CD14-positive monocyte (primary cell): ENCODE data around the gene SLC35D1. TPM values are rescaled to one million over a fixed set of nuclear protein-coding genes. Genes with fewer than 3 reads are reported as not detected.

Experiments
- DNase-seq, 3 donors: peaks; one replicate each; pipeline ENCODE4 v3.0.0-alpha.2; 2011 to 2022
- H2AFZ ChIP-seq: 2 replicates; pipeline ENCODE4 v1.6.0; 2012; ENCODE audit warnings: mild to moderate bottlenecking, low read depth, low read length, inconsistent platforms; ENCODE audit not compliant: insufficient read depth, poor library complexity, severe bottlenecking
- H3K27ac ChIP-seq, 2 donors: 1 replicate in 1 of 2; 2 replicates in 1 of 2; pipeline ENCODE4 v1.5.1; 2012 to 2013; ENCODE audit warnings: low read length in 2 of 2, control low read depth in 1 of 2, inconsistent platforms in 1 of 2, low read depth in 1 of 2, mild to moderate bottlenecking in 1 of 2
- H3K27me3 ChIP-seq, 2 donors: one replicate each; pipeline versions ENCODE4 v1.6.0 to v1.6.1; 2011 to 2013; ENCODE audit warnings: low read length in 2 of 2; ENCODE audit not compliant: control insufficient read depth in 2 of 2, insufficient read depth in 2 of 2
- H3K36me3 ChIP-seq, 2 donors: replicated peaks in 1 of 2; 1 replicate in 1 of 2; 2 replicates in 1 of 2; pipeline versions ENCODE4 v1.5.1 to v1.6.1; 2012 to 2013; ENCODE audit warnings: low read length in 2 of 2, control low read depth in 1 of 2, inconsistent platforms in 1 of 2, mild to moderate bottlenecking in 1 of 2; ENCODE audit not compliant: insufficient read depth in 2 of 2, control insufficient read depth in 1 of 2
- H3K4me1 ChIP-seq, 2 donors: 1 replicate in 1 of 2; 2 replicates in 1 of 2; pipeline versions ENCODE4 v1.5.1 to v1.6.1; 2012 to 2013; ENCODE audit warnings: low read length in 2 of 2, control low read depth in 1 of 2, inconsistent platforms in 1 of 2, mild to moderate bottlenecking in 1 of 2, moderate library complexity in 1 of 2; ENCODE audit not compliant: insufficient read depth in 2 of 2, control insufficient read depth in 1 of 2
- H3K4me2 ChIP-seq: replicated peaks from 2 replicates; pipeline ENCODE3; 2012; ENCODE audit warnings: low read length, moderate library complexity, mild to moderate bottlenecking; ENCODE audit not compliant: poor library complexity, severe bottlenecking; ENCODE audit errors: extremely low read depth
- H3K4me3 ChIP-seq, 3 experiments: fragments of 200-600 bp in 1 of 3; sonication (generic) in 1 of 3; replicated peaks in 1 of 3; 1 replicate in 2 of 3; 2 replicates in 1 of 3; pipeline ENCODE4 v1.5.1; 2011 to 2013; ENCODE audit warnings: low read length in 3 of 3, mild to moderate bottlenecking in 3 of 3, control low read depth in 2 of 3, low read depth in 2 of 3, inconsistent platforms in 1 of 3, moderate library complexity in 1 of 3
- H3K79me2 ChIP-seq: 2 replicates; pipeline ENCODE4 v1.6.0; 2012; ENCODE audit warnings: mild to moderate bottlenecking, control low read depth, inconsistent platforms, low read length, moderate library complexity; ENCODE audit not compliant: insufficient read depth
- H3K9ac ChIP-seq: 2 replicates; pipeline ENCODE4 v1.6.0; 2017; ENCODE audit warnings: low read length, mild to moderate bottlenecking; ENCODE audit not compliant: insufficient read depth, poor library complexity, severe bottlenecking
- H3K9me3 ChIP-seq, 2 donors: replicated peaks in 1 of 2; 1 replicate in 1 of 2; 2 replicates in 1 of 2; pipeline versions ENCODE4 v1.5.1 to v1.6.1; 2012 to 2013; ENCODE audit warnings: low read length in 2 of 2, control low read depth in 1 of 2; ENCODE audit not compliant: control insufficient read depth in 1 of 2, insufficient read depth in 1 of 2
- H4K20me1 ChIP-seq: 2 replicates; pipeline ENCODE4 v1.6.0; 2012; ENCODE audit warnings: mild to moderate bottlenecking, low read length, control low read depth, moderate library complexity; ENCODE audit not compliant: insufficient read depth
- H3K27ac Mint-ChIP-seq, 7 donors: one replicate each; pipeline ENCODE4 v1.8.0; 2020; ENCODE audit warnings: mild to moderate bottlenecking in 7 of 7, mixed read lengths in 7 of 7, moderate library complexity in 6 of 7, inconsistent platforms in 2 of 7
- H3K27me3 Mint-ChIP-seq, 3 donors: one replicate each; pipeline ENCODE4 v1.8.0; 2021 to 2022; ENCODE audit warnings: low read depth in 3 of 3, mild to moderate bottlenecking in 3 of 3, mixed read lengths in 3 of 3, moderate library complexity in 3 of 3, inconsistent platforms in 1 of 3
- H3K36me3 Mint-ChIP-seq, 2 donors: one replicate each; pipeline ENCODE4 v1.8.0; 2020; ENCODE audit warnings: mixed read lengths in 2 of 2, inconsistent platforms in 1 of 2, mild to moderate bottlenecking in 1 of 2
- H3K4me1 Mint-ChIP-seq: one replicate; pipeline ENCODE4 v1.8.0; 2020; ENCODE audit warnings: mild to moderate bottlenecking, mixed read lengths
- H3K4me3 Mint-ChIP-seq, 2 donors: one replicate each; pipeline ENCODE4 v1.8.0; 2020; ENCODE audit warnings: mild to moderate bottlenecking in 2 of 2, mixed read lengths in 2 of 2, moderate library complexity in 1 of 2
- H3K9me3 Mint-ChIP-seq, 7 donors: one replicate each; pipeline ENCODE4 v1.8.0; 2020 to 2022; ENCODE audit warnings: mixed read lengths in 7 of 7, mild to moderate bottlenecking in 6 of 7, moderate library complexity in 6 of 7, inconsistent platforms in 2 of 7
- CTCF ChIP-seq: fragments of 200-600 bp; IDR thresholded peaks from one replicate; pipeline ENCODE4 v1.8.0; 2022; ENCODE audit warnings: antibody characterized with exemption, mild to moderate bottlenecking
- WGBS: methylation state at CpG from one replicate; pipeline ENCODE4 v1.1.5; 2013; ENCODE audit warnings: missing lambda C conversion rate; ENCODE audit not compliant: insufficient coverage; 5-methylcytosine and 5-hydroxymethylcytosine counted together
- intact Hi-C, 2 donors: fragments of 100-400 bp; cut with micrococcal nuclease; formaldehyde crosslinking; loops; one replicate each; pipeline versions ENCODE4 v1.15.0 to v1.15.1; 2023
- polyA minus RNA-seq: library from RNA; depleted of rRNA, polyadenylated mRNA; stranded (reverse); fragments of >200 nt; gene quantifications from 2 replicates; pipeline ENCODE4 v1.2.3, GENCODE V29; 2012
- polyA plus RNA-seq, 3 donors: library from polyadenylated mRNA; depleted of rRNA in 1 of 3; unstranded in 2 of 3; stranded (reverse) in 1 of 3; fragments of 300-500 nt in 2 of 3; fragments of >200 nt in 1 of 3; fragmentation: Illumina TruSeq in 2 of 3; gene quantifications; 1 replicate in 2 of 3; 2 replicates in 1 of 3; pipeline ENCODE4 v1.2.3, GENCODE V29; 2012 to 2021
- total RNA-seq, 12 experiments: library from RNA in 1 of 12; stranded (reverse) in 1 of 12; fragments of 120-200 nt in 1 of 12; gene quantifications; one replicate each; pipeline ENCODE4 v1.2.4 and lab custom pipeline; 2013 to 2026; ENCODE audit warnings: mixed read lengths in 6 of 12, inconsistent platforms in 1 of 12

The SLC35D1 gene
- total RNA-seq (2013) = 3.1 TPM
- polyA plus RNA-seq = 1 to 10 TPM; 2.2 to 3.3 (median 2.7) TPM
- polyA minus RNA-seq = 0.88 and 0.97 TPM in 2 replicates
- total RNA-seq (lab: John Stamatoyannopoulos, UW) = 11.7 to 30.8 (median 23.4) reads per million in 11 experiments

GRCh38 chr1:67053785-67054772, at the start of gene SLC35D1:
SLC35D1 (minus strand) TSS chr1:67054148; CDS start chr1:67054013, 135 bp downstream.
- Histone ChIP-seq H3K27ac (peak within 1 kb of the TSS; percentile 64 to 80), H3K9me3 (no peaks in the 10 kb centered on the region), H3K4me1 (peaks cover 12 to 21% of the 10 kb centered on the region in 2 donors), H3K36me3 (peaks cover 8 to 12% of the 10 kb centered on the region in 2 donors), H2AFZ (peak within 1 kb of the TSS; percentile 93), H3K27me3 (no peaks in the 10 kb centered on the region), H3K4me2 (peak within 1 kb of the TSS; percentile 90), H4K20me1 (no peaks in the 10 kb centered on the region), H3K79me2 (no peaks in the 10 kb centered on the region), H3K9ac (peak within 1 kb of the TSS; percentile 75), H3K4me3 (peak within 1 kb of the TSS; percentile 66 to 81 (median 72))
- H3K4me3 Mint-ChIP-seq = peak within 1 kb of the TSS; percentile 92 to 96
- TF ChIP-seq CTCF = no peak
- DNase-seq = peak; percentile 38 to 58 (median 51)
- peaks cover 2% of the 10 kb centered on the region in 3 donors for H3K27me3 Mint-ChIP-seq
- H3K27ac Mint-ChIP-seq = peak within 1 kb of the TSS; percentile 76 to 94 (median 92)
- no peaks in the 10 kb centered on the region for H3K9me3 Mint-ChIP-seq
- H3K4me1 Mint-ChIP-seq = peaks cover 24% of the 10 kb centered on the region
- under 1% methylated on average over 56 of the region's 73 CpGs for WGBS
- intact Hi-C loops = no loop called here
- H3K36me3 Mint-ChIP-seq = peaks cover 15 to 17% of the 10 kb centered on the region in 2 donors

- H3K9me3 Mint-ChIP-seq = no peaks in the 10 kb centered on the region
- Histone ChIP-seq H4K20me1 (no peaks in the 10 kb centered on the region), H3K79me2 (no peaks in the 10 kb centered on the region), H3K4me2 (no peak overlapping the region), H3K9ac (no peak overlapping the region), H2AFZ (no peak overlapping the region), H3K4me1 (no peaks in the 10 kb centered on the region), H3K4me3 (no peak overlapping the region), H3K27ac (no peak overlapping the region), H3K36me3 (no peaks in the 10 kb centered on the region), H3K27me3 (no peaks in the 10 kb centered on the region), H3K9me3 (no peaks in the 10 kb centered on the region)
- no peaks in the 10 kb centered on the region for H3K36me3 Mint-ChIP-seq
- H3K27me3 Mint-ChIP-seq = peaks cover 0 to 2% (median 0%) of the 10 kb centered on the region in 3 donors
- intact Hi-C loops = no loop called here
- no peaks in the 10 kb centered on the region for H3K4me1 Mint-ChIP-seq
- DNase-seq = no peak
- no CpG with 5 or more reads among the region's 1 CpG for WGBS
- H3K4me3 Mint-ChIP-seq = no peak overlapping the region
- H3K27ac Mint-ChIP-seq = no peak overlapping the region
- no peak for TF ChIP-seq CTCF
These were observed 49.6 kb upstream of the SLC35D1 start for GRCh38 chr1:67103548-67103947.
